Measurements from ENCODE around the gene SYT17.

SYT17 gene

DNA sequence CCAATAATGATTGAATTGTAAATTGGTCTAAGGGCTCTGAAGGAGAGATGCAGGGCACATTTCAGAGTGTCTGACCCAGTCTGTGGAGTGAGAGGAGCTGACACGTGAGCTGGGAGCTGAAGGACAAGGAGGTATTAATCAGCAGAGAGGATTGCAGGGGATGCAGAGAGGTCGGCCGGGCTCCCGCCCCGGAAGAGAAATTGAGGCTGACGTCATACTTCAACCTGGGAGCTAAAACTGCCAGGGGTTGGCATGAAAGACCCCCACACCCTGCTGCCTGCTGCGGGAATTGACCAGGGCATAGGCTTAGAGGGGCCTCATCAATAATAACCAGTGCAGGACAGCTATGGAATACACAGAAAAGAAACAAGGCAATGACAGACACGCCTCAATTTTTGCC, 63.8 kb downstream of the SYT17 start:
- TF ChIP-seq, protein P1, sequence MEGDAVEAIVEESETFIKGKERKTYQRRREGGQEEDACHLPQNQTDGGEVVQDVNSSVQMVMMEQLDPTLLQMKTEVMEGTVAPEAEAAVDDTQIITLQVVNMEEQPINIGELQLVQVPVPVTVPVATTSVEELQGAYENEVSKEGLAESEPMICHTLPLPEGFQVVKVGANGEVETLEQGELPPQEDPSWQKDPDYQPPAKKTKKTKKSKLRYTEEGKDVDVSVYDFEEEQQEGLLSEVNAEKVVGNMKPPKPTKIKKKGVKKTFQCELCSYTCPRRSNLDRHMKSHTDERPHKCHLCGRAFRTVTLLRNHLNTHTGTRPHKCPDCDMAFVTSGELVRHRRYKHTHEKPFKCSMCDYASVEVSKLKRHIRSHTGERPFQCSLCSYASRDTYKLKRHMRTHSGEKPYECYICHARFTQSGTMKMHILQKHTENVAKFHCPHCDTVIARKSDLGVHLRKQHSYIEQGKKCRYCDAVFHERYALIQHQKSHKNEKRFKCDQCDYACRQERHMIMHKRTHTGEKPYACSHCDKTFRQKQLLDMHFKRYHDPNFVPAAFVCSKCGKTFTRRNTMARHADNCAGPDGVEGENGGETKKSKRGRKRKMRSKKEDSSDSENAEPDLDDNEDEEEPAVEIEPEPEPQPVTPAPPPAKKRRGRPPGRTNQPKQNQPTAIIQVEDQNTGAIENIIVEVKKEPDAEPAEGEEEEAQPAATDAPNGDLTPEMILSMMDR (IDR thresholded peaks at IDR 0.05; ENCODE audit: insufficient read depth, low read depth, low read length, missing control alignments), result no peak
- no peak for DNase-seq (ENCODE audit: low read depth)
- no peak overlapping the region for H3K4me3 ChIP-seq (ENCODE audit: low read depth, low read length)

DNA sequence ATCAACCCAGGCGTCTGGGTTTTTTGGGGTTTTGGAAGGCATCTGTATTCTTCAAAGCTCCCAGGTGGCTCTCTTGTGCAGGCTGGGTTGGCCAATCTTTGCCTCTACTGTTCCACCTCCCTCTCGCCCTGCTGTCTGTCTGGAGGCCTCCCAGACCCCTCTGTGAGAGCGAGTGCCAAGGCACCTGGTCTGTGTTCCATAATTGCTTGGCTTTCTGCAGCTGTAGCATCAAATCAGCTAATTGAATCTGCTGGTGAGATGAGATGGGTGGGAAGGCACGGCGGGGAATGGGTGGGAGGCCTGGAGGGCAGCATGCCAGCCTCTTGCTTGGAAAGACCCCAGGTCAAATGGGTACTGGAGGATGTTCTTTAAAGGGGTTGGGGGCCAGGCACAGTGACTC, 64.9 kb downstream of the SYT17 start:
- TF ChIP-seq, protein P1 (IDR thresholded peaks at IDR 0.05; ENCODE audit: insufficient read depth, low read depth, low read length, missing control alignments), result no peak
- DNase-seq (ENCODE audit: low read depth), result no peak
- H3K4me3 ChIP-seq (ENCODE audit: low read depth, low read length), result no peak overlapping the region

DNA sequence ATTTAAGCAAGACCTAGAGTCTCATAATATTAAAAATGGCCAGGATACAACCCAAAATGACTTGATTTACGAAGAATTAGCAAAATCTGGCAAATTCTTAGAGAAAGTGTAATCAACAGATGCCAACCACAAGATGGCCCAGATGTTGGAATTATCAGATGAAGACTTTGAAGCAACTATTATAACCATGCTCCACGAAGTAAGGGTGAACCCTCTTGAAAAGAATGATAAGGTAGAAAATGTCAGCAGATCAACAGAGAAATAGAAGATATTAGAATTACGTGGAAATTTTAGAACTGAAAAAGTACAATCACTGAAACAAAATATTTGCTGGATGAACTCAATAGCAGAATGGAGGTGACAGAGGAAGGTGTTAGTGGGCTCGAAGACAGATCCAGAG, 67.4 kb downstream of the SYT17 start:
- H3K4me3 ChIP-seq (ENCODE audit: low read depth, low read length), result no peak overlapping the region
- TF ChIP-seq, protein P1 (IDR thresholded peaks at IDR 0.05; ENCODE audit: insufficient read depth, low read depth, low read length, missing control alignments), result no peak
- no peak for DNase-seq (ENCODE audit: low read depth)

DNA sequence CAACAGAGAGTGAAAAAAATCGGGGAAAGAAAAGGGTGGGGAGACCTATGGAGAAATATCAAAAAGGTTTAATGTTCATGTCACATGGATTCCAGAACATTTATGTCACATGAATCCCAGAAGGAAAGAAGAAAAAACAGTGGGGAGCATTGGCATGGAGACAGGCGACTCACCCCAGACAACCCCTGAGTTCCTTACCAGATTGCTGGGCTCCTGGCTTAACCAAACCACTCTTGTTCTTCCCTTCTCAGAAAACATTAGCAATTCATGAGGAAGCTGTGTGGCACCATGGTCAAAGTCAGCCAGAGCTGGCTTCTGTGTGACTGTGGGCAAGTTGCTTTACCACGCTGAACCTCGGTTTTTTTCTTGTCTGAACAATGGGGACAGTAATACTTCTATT, 67.8 kb downstream of the SYT17 start:
- H3K4me3 ChIP-seq (ENCODE audit: low read depth, low read length), result no peak overlapping the region
- TF ChIP-seq, protein P1 (IDR thresholded peaks at IDR 0.05; ENCODE audit: insufficient read depth, low read depth, low read length, missing control alignments), result no peak
- no peak for DNase-seq (ENCODE audit: low read depth)

DNA sequence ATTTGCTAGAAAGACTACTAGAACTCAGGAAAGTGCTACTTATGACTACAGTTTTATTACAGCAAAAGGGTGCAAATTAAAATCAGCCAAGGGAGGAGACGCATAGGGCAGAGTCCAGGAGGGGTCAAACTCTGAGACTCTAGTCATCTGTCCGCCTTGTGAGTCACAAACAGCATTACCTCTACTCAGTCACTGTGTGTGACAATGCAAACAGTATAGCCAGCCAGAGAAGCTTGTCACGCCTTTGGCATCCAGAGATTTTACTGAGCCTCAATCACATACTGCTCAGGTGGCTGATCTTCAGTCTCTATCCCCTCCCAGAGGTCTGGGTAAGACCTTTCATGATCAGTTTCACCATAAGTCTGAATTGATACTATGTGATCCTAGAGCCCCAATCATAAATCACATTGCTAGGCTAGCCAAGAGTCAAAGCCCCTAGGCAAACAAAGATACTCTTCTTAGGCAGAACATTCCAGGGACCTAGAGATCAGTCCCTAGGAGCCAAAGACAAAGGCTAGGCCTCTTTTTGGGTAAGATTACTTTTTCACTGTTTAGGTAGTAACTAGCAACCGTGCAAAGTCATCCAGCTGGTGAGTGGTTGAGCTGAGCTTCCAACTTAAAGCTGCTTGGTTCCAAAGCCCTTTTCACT, 68.6 kb downstream of the SYT17 start:
- no peak for DNase-seq (ENCODE audit: low read depth)
- TF ChIP-seq, protein P1 (IDR thresholded peaks at IDR 0.05; ENCODE audit: insufficient read depth, low read depth, low read length, missing control alignments), result no peak
- no peak overlapping the region for H3K4me3 ChIP-seq (ENCODE audit: low read depth, low read length)

DNA sequence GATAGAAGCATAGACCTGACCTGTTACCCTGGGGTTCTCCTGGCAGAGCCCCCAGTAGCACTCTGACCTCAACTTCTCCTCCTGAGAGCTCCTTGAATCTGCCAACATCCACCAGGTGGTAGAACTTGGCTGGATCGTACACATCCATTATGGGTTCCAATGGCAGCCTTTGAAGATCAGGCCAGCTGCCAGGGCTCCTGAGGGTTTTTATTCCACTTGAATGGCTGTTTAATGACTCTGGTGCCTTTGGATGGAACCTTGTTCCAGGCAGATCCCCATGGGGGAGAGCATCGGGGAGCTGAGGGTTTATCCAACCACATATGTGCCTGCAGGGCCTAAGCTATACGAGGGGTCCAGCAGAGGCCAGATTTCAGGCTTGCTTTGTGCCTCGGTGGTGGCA, 70.4 kb downstream of the SYT17 start:
- DNase-seq (ENCODE audit: low read depth), result no peak
- no peak overlapping the region for H3K4me3 ChIP-seq (ENCODE audit: low read depth, low read length)
- TF ChIP-seq, protein P1 (IDR thresholded peaks at IDR 0.05; ENCODE audit: insufficient read depth, low read depth, low read length, missing control alignments), result no peak

DNA sequence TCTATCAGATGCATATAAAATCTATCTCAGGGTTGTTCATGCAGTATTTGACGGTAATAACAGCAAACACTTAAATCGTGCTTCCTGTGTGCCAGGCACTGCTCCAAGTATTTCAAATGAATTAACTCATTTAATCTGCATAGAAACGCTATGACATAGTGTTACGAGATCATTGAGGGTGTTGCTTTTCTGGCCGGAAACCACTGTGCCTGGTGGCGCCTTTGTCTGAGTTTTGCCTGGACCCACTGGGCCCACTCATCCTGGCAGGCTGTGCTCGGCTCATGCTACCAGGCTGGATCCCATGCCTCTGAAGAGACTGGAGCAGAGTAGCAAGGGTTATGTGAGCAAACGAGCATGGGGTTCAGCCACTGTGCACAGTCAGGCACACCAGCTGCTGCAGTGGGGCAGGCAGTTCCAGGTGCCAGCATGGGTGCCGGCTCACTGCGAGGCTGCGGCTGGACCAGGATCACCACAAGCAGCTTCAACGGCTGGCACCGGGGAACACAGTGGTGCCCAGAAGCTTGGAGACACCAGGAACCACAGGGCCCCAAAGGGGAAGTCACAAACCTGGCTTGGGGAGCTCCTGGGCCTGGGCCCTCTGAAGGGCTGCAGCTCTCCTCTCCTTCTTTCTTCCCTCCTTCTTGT, 71.6 kb downstream of the SYT17 start:
- no peak for DNase-seq (ENCODE audit: low read depth)
- TF ChIP-seq, protein P1 (IDR thresholded peaks at IDR 0.05; ENCODE audit: insufficient read depth, low read depth, low read length, missing control alignments), result no peak
- H3K4me3 ChIP-seq (ENCODE audit: low read depth, low read length), result no peak overlapping the region
